ENCODE results near the gene TBRG4. TPM values are rescaled to one million over a fixed set of nuclear protein-coding genes. Genes with fewer than 3 reads are reported as not detected.

The TBRG4 gene
- total RNA-seq, 1 experiment from 2014 or later, result 127 TPM

DNA sequence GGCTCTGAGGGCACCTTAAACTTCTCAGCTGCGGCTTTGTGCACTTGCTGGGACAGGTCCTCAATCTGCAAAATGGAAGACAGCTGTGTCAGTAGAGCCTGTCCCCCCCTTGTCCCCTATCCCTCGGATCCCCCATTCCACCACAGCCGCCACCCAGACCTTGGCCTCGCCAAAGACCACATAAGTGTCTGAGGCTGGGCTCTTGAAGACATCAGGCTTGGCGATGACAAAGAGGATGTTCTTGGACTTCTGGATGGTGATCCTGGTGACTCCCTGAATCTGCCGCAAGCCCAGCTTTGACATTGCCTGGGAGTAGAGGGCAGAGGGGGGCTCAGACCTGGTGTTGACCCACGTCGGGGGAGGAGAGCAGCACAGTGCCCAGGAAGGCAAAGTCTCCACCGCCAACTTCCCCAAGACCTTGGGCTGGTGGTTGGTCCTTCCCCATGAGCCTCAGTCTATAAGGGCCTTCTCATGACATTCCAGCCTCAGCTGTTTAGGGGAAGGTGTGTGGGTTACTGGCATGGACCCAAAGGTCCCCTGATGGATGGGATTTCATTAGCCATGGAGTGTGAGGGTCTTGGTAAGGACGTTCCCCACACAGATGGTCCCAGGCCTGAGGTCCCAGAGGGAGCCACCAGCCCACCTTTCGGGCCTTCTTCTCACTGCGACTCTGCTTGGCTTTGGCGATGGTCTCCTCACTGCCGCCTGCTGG, 30.4 kb downstream of the TBRG4 start:
- no peak overlapping the region for H2BK20ac ChIP-seq (ENCODE audit: low read depth, low read length, poor library complexity, severe bottlenecking)
- no peaks in the 10 kb centered on the region for H3K9me3 ChIP-seq (ENCODE audit: control insufficient read depth, low read depth, low read length)
- no peak overlapping the region for H2AK5ac ChIP-seq (ENCODE audit: insufficient read length, low read length)
- no peaks in the 10 kb centered on the region for H3K79me1 ChIP-seq (ENCODE audit: insufficient read depth, low read depth, low read length, poor library complexity, severe bottlenecking)
- no peak overlapping the region for H3K4me2 ChIP-seq (ENCODE audit: insufficient read depth, insufficient read length, low read length)
- peak overlapping the region in 1 of 3 experiments; percentile 84; a peak in 1 of 7 replicates for H3K27ac Mint-ChIP-seq
- H3T11ph ChIP-seq (ENCODE audit: low read length), result no peak overlapping the region
- H2BK5ac ChIP-seq (ENCODE audit: insufficient read length, low read length), result no peak overlapping the region
- H4K8ac ChIP-seq (replicated peaks; ENCODE audit: insufficient read length, low read depth, low read length), result no peak overlapping the region
- no peak overlapping the region for H3K4me3 Mint-ChIP-seq
- H2BK12ac ChIP-seq (ENCODE audit: insufficient read length, low read depth, low read length), result no peak overlapping the region
- H3K27ac ChIP-seq (ENCODE audit: insufficient read length, low read depth, low read length), result no peak overlapping the region
- H3K36me3 Mint-ChIP-seq (ENCODE audit: insufficient read depth in 1 of 3, low read depth in 3 of 3), result peaks cover 0 to 12% (median 0%) of the 10 kb centered on the region in 3 experiments; a peak in 5 of 7 replicates
- no peak overlapping the region for H4K5ac ChIP-seq (ENCODE audit: insufficient read length, low read depth, low read length)
- H3K27me3 ChIP-seq (ENCODE audit: insufficient read depth, low read length), result no peaks in the 10 kb centered on the region
- no peaks in the 10 kb centered on the region for H3K79me2 ChIP-seq (ENCODE audit: insufficient read depth, low read length)
- no peak overlapping the region for H3K9ac ChIP-seq (ENCODE audit: extremely low read depth, insufficient read length, low read length)
- no peak overlapping the region for H4K91ac ChIP-seq (ENCODE audit: insufficient read length, low read depth, low read length)
- H2AFZ ChIP-seq (ENCODE audit: low read length), result no peak overlapping the region
- H3K56ac ChIP-seq (ENCODE audit: insufficient read length, low read depth, low read length), result no peak overlapping the region
- H3K27me3 Mint-ChIP-seq (ENCODE audit: low read depth), result peaks cover 6% of the 10 kb centered on the region
- no peak overlapping the region for H2BK15ac ChIP-seq (ENCODE audit: low read depth, low read length)
- H3K14ac ChIP-seq (ENCODE audit: insufficient read depth, low read length), result no peak overlapping the region
- no peaks in the 10 kb centered on the region for H3K23me2 ChIP-seq (ENCODE audit: insufficient read length, low read depth, low read length, poor library complexity, severe bottlenecking)
- no peaks in the 10 kb centered on the region for H3K4me1 ChIP-seq (ENCODE audit: insufficient read depth, low read length)
- no peaks in the 10 kb centered on the region for H3K4me1 Mint-ChIP-seq
- WGBS (ENCODE audit: extremely low coverage, insufficient read length, low lambda C conversion rate), result no CpG with 5 or more reads among the region's 14 CpGs
- no peak overlapping the region for H3K4ac ChIP-seq (ENCODE audit: low read depth, low read length)
- no peak overlapping the region for H2BK120ac ChIP-seq (ENCODE audit: low read depth, low read length, poor library complexity, severe bottlenecking)
- peaks cover 0 to 3% of the 10 kb centered on the region in 2 experiments; a peak in 2 of 5 replicates for H3K9me3 Mint-ChIP-seq
- no peak overlapping the region for H3K23ac ChIP-seq (ENCODE audit: insufficient read length, low read depth, low read length)
- H3K18ac ChIP-seq (ENCODE audit: insufficient read length, low read depth, low read length), result no peak overlapping the region
- no peaks in the 10 kb centered on the region for H4K20me1 ChIP-seq (ENCODE audit: control insufficient read depth, insufficient read depth, insufficient read length)
- no peak for TF ChIP-seq CTCF (conservative IDR thresholded peaks at IDR 0.05)
- peak; percentile 10 for DNase-seq

All from H9 (cell line).